Tibial artery (tissue), 4 donors: ENCODE data around the gene PRAME.

Source experiments
- DNase-seq, 2 donors: peaks; one replicate each; pipeline ENCODE4 v3.0.0-alpha.2; 2019
- H3K27ac ChIP-seq, 2 donors: fragments of 200-600 bp; sonication (generic) in 1 of 2; 1 replicate in 1 of 2; 2 replicates in 1 of 2; pipeline ENCODE4 v1.5.1; 2018 to 2019; ENCODE audit warnings: mild to moderate bottlenecking in 1 of 2
- H3K27me3 ChIP-seq, 2 donors: fragments of 200-600 bp; sonication (generic) in 1 of 2; one replicate each; pipeline versions ENCODE4 v1.5.1 to v1.6.0; 2016 to 2019
- H3K36me3 ChIP-seq, 3 donors: fragments of 200-600 bp; sonication (generic) in 2 of 3; one replicate each; pipeline ENCODE4 v1.5.1; 2016 to 2019; ENCODE audit warnings: mild to moderate bottlenecking in 2 of 3
- H3K4me1 ChIP-seq, 4 donors: fragments of 200-600 bp; sonication (generic) in 2 of 4; 1 replicate in 3 of 4; 2 replicates in 1 of 4; pipeline ENCODE4 v1.5.1; 2016 to 2019
- H3K4me3 ChIP-seq, 2 donors: fragments of 200-600 bp; sonication (generic) in 1 of 2; 1 replicate in 1 of 2; 2 replicates in 1 of 2; pipeline ENCODE4 v1.5.1; 2018 to 2019; ENCODE audit warnings: mild to moderate bottlenecking in 2 of 2
- H3K9me3 ChIP-seq, 3 donors: fragments of 200-600 bp; sonication (generic) in 1 of 3; one replicate each; pipeline ENCODE4 v1.5.1; 2016 to 2019
- CTCF ChIP-seq, 2 experiments: fragments of 200-600 bp in 1 of 2; fragments of 450-650 bp in 1 of 2; IDR thresholded peaks; one replicate each; pipeline ENCODE4 v1.5.1; 2017 to 2019; ENCODE audit warnings: antibody characterized with exemption in 2 of 2, mild to moderate bottlenecking in 1 of 2, moderate library complexity in 1 of 2
- intact Hi-C: fragments of 100-400 bp; cut with DNase I; formaldehyde crosslinking; loops from one replicate; pipeline ENCODE4 v1.15.0; 2023; ENCODE audit warnings: low total_unique reads

The PRAME gene

GRCh38 chr22:22600531-22601261 lies 41.6 kb upstream of the PRAME start:
- H3K9me3 ChIP-seq = no peaks in the 10 kb centered on the region
- no peak overlapping the region for H3K27ac ChIP-seq
- H3K27me3 ChIP-seq = peaks cover 0 to 12% of the 10 kb centered on the region in 2 donors
- DNase-seq = no peak
- intact Hi-C loops = no loop called here
- H3K4me1 ChIP-seq = no peaks in the 10 kb centered on the region
- H3K36me3 ChIP-seq = no peaks in the 10 kb centered on the region
- no peak overlapping the region for H3K4me3 ChIP-seq
- TF ChIP-seq CTCF (IDR thresholded peaks at IDR 0.05) = no peak

GRCh38 chr22:22599248-22599647 lies 40.2 kb upstream of the PRAME start:
- H3K4me1 ChIP-seq = no peaks in the 10 kb centered on the region
- intact Hi-C loops = no loop called here
- no peak for TF ChIP-seq CTCF (IDR thresholded peaks at IDR 0.05)
- no peak overlapping the region for H3K4me3 ChIP-seq
- H3K9me3 ChIP-seq = no peaks in the 10 kb centered on the region
- no peak overlapping the region for H3K27ac ChIP-seq
- H3K27me3 ChIP-seq = peaks cover 0 to 12% of the 10 kb centered on the region in 2 donors
- no peaks in the 10 kb centered on the region for H3K36me3 ChIP-seq
- no peak for DNase-seq

- no peak overlapping the region for H3K27ac ChIP-seq
- no peak for TF ChIP-seq CTCF (IDR thresholded peaks at IDR 0.05)
- intact Hi-C loops = no loop called here
- H3K36me3 ChIP-seq = no peaks in the 10 kb centered on the region
- H3K4me3 ChIP-seq = no peak overlapping the region
- no peak for DNase-seq
- H3K27me3 ChIP-seq = peaks cover 0 to 13% of the 10 kb centered on the region in 2 donors
- H3K4me1 ChIP-seq = no peaks in the 10 kb centered on the region
- H3K9me3 ChIP-seq = no peaks in the 10 kb centered on the region
Measured at GRCh38 chr22:22598144-22598543, 39.1 kb upstream of the PRAME start.

- Histone ChIP-seq H3K27ac (no peak overlapping the region), H3K4me3 (no peak overlapping the region), H3K4me1 (no peaks in the 10 kb centered on the region), H3K27me3 (peaks cover 0 to 11% of the 10 kb centered on the region in 2 donors), H3K36me3 (no peaks in the 10 kb centered on the region), H3K9me3 (no peaks in the 10 kb centered on the region)
- no peak for DNase-seq
- intact Hi-C loops = no loop called here
- no peak for TF ChIP-seq CTCF (IDR thresholded peaks at IDR 0.05)
Measured at GRCh38 chr22:22595001-22595835, 36.2 kb upstream of the PRAME start.

- H3K4me3 ChIP-seq = no peak overlapping the region
- peak in 1 of 2 donors; percentile 29 for DNase-seq
- intact Hi-C loops = no loop called here
Measured at GRCh38 chr22:22593964-22594656, 35.0 kb upstream of the PRAME start.

More at GRCh38 chr22:22593964-22594656, 35.0 kb upstream of the PRAME start:
- H3K9me3 ChIP-seq = no peaks in the 10 kb centered on the region
- H3K36me3 ChIP-seq = no peaks in the 10 kb centered on the region
- no peak overlapping the region for H3K27ac ChIP-seq
- H3K27me3 ChIP-seq = peaks cover 0 to 8% of the 10 kb centered on the region in 2 donors
- TF ChIP-seq CTCF (IDR thresholded peaks at IDR 0.05) = peak; percentile 29 to 38
- H3K4me1 ChIP-seq = no peaks in the 10 kb centered on the region
